ENCODE data around the gene TNFSF12. TPM values are rescaled to one million over a fixed set of nuclear protein-coding genes. Genes with fewer than 3 reads are reported as not detected.

The TNFSF12 gene
- total RNA-seq, 1 experiment from 2014 or later, result not detected

GRCh38 chr17:7509937-7510336, 38.9 kb upstream of the TNFSF12 start:
- Histone ChIP-seq H3K4me2 (ENCODE audit: low read depth, low read length, poor library complexity, severe bottlenecking) (no peak overlapping the region), H3K36me3 (ENCODE audit: insufficient read depth, low read length) (peaks cover 33% of the 10 kb centered on the region)

DNA sequence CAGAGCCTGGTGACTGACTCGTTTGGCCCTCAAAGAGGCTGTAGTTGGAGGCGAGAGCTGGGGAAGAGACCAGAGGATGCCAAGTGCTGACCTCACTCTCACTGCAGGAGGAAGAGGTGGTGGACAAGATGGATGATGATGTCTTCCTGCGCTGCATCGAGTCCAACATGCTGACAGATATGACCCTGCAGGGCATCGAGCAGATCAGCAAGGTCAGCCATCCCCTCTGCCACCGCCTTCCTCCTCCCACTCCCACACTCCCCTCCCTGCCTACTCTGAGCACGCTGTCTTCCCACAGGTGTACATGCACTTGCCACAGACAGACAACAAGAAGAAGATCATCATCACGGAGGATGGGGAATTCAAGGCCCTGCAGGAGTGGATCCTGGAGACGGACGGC, 37.8 kb upstream of the TNFSF12 start:
- Histone ChIP-seq H2AFZ (ENCODE audit: low read length) (no peak overlapping the region), H3K9me2 (replicated peaks; ENCODE audit: insufficient read depth, low read length) (no peaks in the 10 kb centered on the region), H3K79me2 (ENCODE audit: low read length) (no peaks in the 10 kb centered on the region), H3K9ac (ENCODE audit: low read length) (no peak overlapping the region), H3K4me1 (ENCODE audit: low read length) (no peaks in the 10 kb centered on the region), H3K9me3 (ENCODE audit: low read length) (no peaks in the 10 kb centered on the region), H3K27ac (ENCODE audit: low read length) (no peak overlapping the region), H3K4me2 (ENCODE audit: low read depth, low read length, poor library complexity, severe bottlenecking) (no peak overlapping the region), H4K20me1 (ENCODE audit: insufficient read depth, low read depth, low read length) (peaks cover 3% of the 10 kb centered on the region; the same call in 1 of the 2 replicates), H3K36me3 (ENCODE audit: insufficient read depth, low read length) (peaks cover 26% of the 10 kb centered on the region), H3K4me3 (ENCODE audit: low read length) (no peak overlapping the region), H3K27me3 (ENCODE audit: low read length) (no peaks in the 10 kb centered on the region)
- DNase-seq, result no peak

More at GRCh38 chr17:7509937-7510336, 38.9 kb upstream of the TNFSF12 start:
- no peaks in the 10 kb centered on the region for H3K9me2 ChIP-seq (replicated peaks; ENCODE audit: insufficient read depth, low read length)
- H3K27me3 ChIP-seq (ENCODE audit: low read length), result no peaks in the 10 kb centered on the region
- no peak overlapping the region for H3K27ac ChIP-seq (ENCODE audit: low read length)
- H3K79me2 ChIP-seq (ENCODE audit: low read length), result no peaks in the 10 kb centered on the region
- H3K4me3 ChIP-seq (ENCODE audit: low read length), result no peak overlapping the region
- DNase-seq, result no peak
- no peaks in the 10 kb centered on the region for H3K4me1 ChIP-seq (ENCODE audit: low read length)
- no peaks in the 10 kb centered on the region for H3K9me3 ChIP-seq (ENCODE audit: low read length)
- no peak overlapping the region for H2AFZ ChIP-seq (ENCODE audit: low read length)
- no peak overlapping the region for H3K9ac ChIP-seq (ENCODE audit: low read length)
- peaks cover 3% of the 10 kb centered on the region; the same call in 1 of the 2 replicates for H4K20me1 ChIP-seq (ENCODE audit: insufficient read depth, low read depth, low read length)

DNA sequence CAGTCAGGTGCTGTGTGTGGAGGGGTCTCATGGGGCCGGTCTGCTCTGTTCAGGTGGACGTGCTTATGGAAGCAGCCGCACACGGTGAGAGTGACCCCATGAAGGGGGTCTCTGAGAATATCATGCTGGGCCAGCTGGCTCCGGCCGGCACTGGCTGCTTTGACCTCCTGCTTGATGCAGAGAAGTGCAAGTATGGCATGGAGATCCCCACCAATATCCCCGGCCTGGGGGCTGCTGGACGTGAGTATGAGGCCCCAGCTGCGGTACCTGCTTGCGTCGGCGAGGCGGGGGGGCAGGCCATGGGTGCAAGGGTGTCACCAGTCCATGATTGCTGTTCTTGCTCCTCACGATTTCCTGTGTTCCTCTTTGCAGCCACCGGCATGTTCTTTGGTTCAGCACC, 36.8 kb upstream of the TNFSF12 start:
- no peaks in the 10 kb centered on the region for H3K9me3 ChIP-seq (ENCODE audit: low read length)
- peaks cover 19% of the 10 kb centered on the region for H3K36me3 ChIP-seq (ENCODE audit: insufficient read depth, low read length)
- H3K4me1 ChIP-seq (ENCODE audit: low read length), result no peaks in the 10 kb centered on the region
- no peak overlapping the region for H3K27ac ChIP-seq (ENCODE audit: low read length)
- no peaks in the 10 kb centered on the region for H3K27me3 ChIP-seq (ENCODE audit: low read length)
- H3K79me2 ChIP-seq (ENCODE audit: low read length), result no peaks in the 10 kb centered on the region
- H3K4me2 ChIP-seq (ENCODE audit: low read depth, low read length, poor library complexity, severe bottlenecking), result no peak overlapping the region
- no peaks in the 10 kb centered on the region for H3K9me2 ChIP-seq (replicated peaks; ENCODE audit: insufficient read depth, low read length)
- no peak for DNase-seq
- no peak overlapping the region for H3K4me3 ChIP-seq (ENCODE audit: low read length)
- H2AFZ ChIP-seq (ENCODE audit: low read length), result no peak overlapping the region
- H4K20me1 ChIP-seq (ENCODE audit: insufficient read depth, low read depth, low read length), result no peaks in the 10 kb centered on the region
- H3K9ac ChIP-seq (ENCODE audit: low read length), result no peak overlapping the region

- Histone ChIP-seq H3K27me3 (ENCODE audit: low read length) (no peaks in the 10 kb centered on the region), H3K27ac (ENCODE audit: low read length) (no peak overlapping the region), H4K20me1 (ENCODE audit: insufficient read depth, low read depth, low read length) (no peaks in the 10 kb centered on the region), H3K4me2 (ENCODE audit: low read depth, low read length, poor library complexity, severe bottlenecking) (no peak overlapping the region), H2AFZ (ENCODE audit: low read length) (no peak overlapping the region), H3K9me2 (replicated peaks; ENCODE audit: insufficient read depth, low read length) (no peaks in the 10 kb centered on the region), H3K9me3 (ENCODE audit: low read length) (no peaks in the 10 kb centered on the region), H3K9ac (ENCODE audit: low read length) (no peak overlapping the region), H3K4me3 (ENCODE audit: low read length) (no peak overlapping the region), H3K36me3 (ENCODE audit: insufficient read depth, low read length) (peaks cover 15% of the 10 kb centered on the region), H3K4me1 (ENCODE audit: low read length) (no peaks in the 10 kb centered on the region), H3K79me2 (ENCODE audit: low read length) (no peaks in the 10 kb centered on the region)
- DNase-seq, result no peak
Measured at GRCh38 chr17:7512824-7513540, 35.9 kb upstream of the TNFSF12 start.

DNA sequence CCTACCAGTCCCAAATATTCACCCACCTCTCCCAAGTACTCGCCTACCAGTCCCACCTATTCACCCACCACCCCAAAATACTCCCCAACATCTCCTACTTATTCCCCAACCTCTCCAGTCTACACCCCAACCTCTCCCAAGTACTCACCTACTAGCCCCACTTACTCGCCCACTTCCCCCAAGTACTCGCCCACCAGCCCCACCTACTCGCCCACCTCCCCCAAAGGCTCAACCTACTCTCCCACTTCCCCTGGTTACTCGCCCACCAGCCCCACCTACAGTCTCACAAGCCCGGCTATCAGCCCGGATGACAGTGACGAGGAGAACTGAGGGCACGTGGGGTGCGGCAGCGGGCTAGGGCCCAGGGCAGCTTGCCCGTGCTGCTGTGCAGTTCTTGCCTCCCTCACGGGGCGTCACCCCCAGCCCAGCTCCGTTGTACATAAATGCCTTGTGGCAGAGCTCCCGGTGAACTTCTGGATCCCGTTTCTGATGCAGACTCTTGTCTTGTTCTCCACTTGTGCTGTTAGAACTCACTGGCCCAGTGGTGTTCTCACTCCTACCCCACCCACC, 34.9 kb upstream of the TNFSF12 start:
- H3K27ac ChIP-seq (ENCODE audit: low read length), result no peak overlapping the region
- no peak overlapping the region for H3K4me3 ChIP-seq (ENCODE audit: low read length)
- H3K79me2 ChIP-seq (ENCODE audit: low read length), result no peaks in the 10 kb centered on the region
- no peaks in the 10 kb centered on the region for H3K9me2 ChIP-seq (replicated peaks; ENCODE audit: insufficient read depth, low read length)
- no peak overlapping the region for H2AFZ ChIP-seq (ENCODE audit: low read length)
- no peaks in the 10 kb centered on the region for H3K9me3 ChIP-seq (ENCODE audit: low read length)
- no peaks in the 10 kb centered on the region for H4K20me1 ChIP-seq (ENCODE audit: insufficient read depth, low read depth, low read length)
- no peak overlapping the region for H3K9ac ChIP-seq (ENCODE audit: low read length)
- H3K27me3 ChIP-seq (ENCODE audit: low read length), result no peaks in the 10 kb centered on the region
- no peak for DNase-seq
- no peaks in the 10 kb centered on the region for H3K4me1 ChIP-seq (ENCODE audit: low read length)
- peaks cover 14% of the 10 kb centered on the region for H3K36me3 ChIP-seq (ENCODE audit: insufficient read depth, low read length)
- H3K4me2 ChIP-seq (ENCODE audit: low read depth, low read length, poor library complexity, severe bottlenecking), result no peak overlapping the region

- no peaks in the 10 kb centered on the region for H4K20me1 ChIP-seq (ENCODE audit: insufficient read depth, low read depth, low read length)
- H3K4me1 ChIP-seq (ENCODE audit: low read length), result no peaks in the 10 kb centered on the region
- no peaks in the 10 kb centered on the region for H3K9me2 ChIP-seq (replicated peaks; ENCODE audit: insufficient read depth, low read length)
- H3K36me3 ChIP-seq (ENCODE audit: insufficient read depth, low read length), result peaks cover 10% of the 10 kb centered on the region
- no peak overlapping the region for H3K9ac ChIP-seq (ENCODE audit: low read length)
- no peak for DNase-seq
- no peak overlapping the region for H3K4me3 ChIP-seq (ENCODE audit: low read length)
- H3K27ac ChIP-seq (ENCODE audit: low read length), result no peak overlapping the region
- H2AFZ ChIP-seq (ENCODE audit: low read length), result no peak overlapping the region
- no peaks in the 10 kb centered on the region for H3K79me2 ChIP-seq (ENCODE audit: low read length)
- no peak overlapping the region for H3K4me2 ChIP-seq (ENCODE audit: low read depth, low read length, poor library complexity, severe bottlenecking)
- no peaks in the 10 kb centered on the region for H3K9me3 ChIP-seq (ENCODE audit: low read length)
- no peaks in the 10 kb centered on the region for H3K27me3 ChIP-seq (ENCODE audit: low read length)
Measured at GRCh38 chr17:7515911-7516610, 32.8 kb upstream of the TNFSF12 start.

- Histone ChIP-seq H2AFZ (ENCODE audit: low read length) (no peak overlapping the region), H3K36me3 (ENCODE audit: insufficient read depth, low read length) (no peaks in the 10 kb centered on the region), H3K4me1 (ENCODE audit: low read length) (no peaks in the 10 kb centered on the region), H3K4me3 (ENCODE audit: low read length) (no peak overlapping the region), H3K9me2 (replicated peaks; ENCODE audit: insufficient read depth, low read length) (no peaks in the 10 kb centered on the region), H3K9me3 (ENCODE audit: low read length) (no peaks in the 10 kb centered on the region), H4K20me1 (ENCODE audit: insufficient read depth, low read depth, low read length) (no peaks in the 10 kb centered on the region), H3K27ac (ENCODE audit: low read length) (no peak overlapping the region), H3K4me2 (ENCODE audit: low read depth, low read length, poor library complexity, severe bottlenecking) (no peak overlapping the region), H3K79me2 (ENCODE audit: low read length) (no peaks in the 10 kb centered on the region), H3K27me3 (ENCODE audit: low read length) (no peaks in the 10 kb centered on the region), H3K9ac (ENCODE audit: low read length) (no peak overlapping the region)
- peak; percentile 56 for DNase-seq
Measured at GRCh38 chr17:7523033-7523432, 25.8 kb upstream of the TNFSF12 start.

DNA sequence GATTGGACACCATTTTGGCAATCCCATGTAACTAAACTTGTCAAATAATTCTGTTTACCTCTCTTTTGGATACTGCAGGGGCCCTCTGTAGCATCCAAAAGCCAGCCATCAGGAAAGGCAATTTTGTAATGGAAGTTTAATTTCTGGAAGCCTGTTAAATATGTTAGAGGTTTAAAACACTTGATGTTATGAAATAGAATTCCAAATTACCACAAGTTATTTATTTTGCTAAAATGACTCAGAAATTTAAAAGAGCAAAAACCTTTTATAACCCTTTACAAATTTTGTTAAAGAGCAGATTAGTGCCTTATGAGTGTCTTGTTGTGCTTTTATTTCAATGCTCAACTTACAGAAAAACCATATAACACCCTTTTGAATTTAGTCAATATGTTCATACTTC, 20.0 kb upstream of the TNFSF12 start:
- Histone ChIP-seq H3K9me2 (replicated peaks; ENCODE audit: insufficient read depth, low read length) (no peaks in the 10 kb centered on the region), H3K79me2 (ENCODE audit: low read length) (no peaks in the 10 kb centered on the region), H3K27ac (ENCODE audit: low read length) (no peak overlapping the region), H3K4me3 (ENCODE audit: low read length) (no peak overlapping the region), H3K4me1 (ENCODE audit: low read length) (no peaks in the 10 kb centered on the region), H3K4me2 (ENCODE audit: low read depth, low read length, poor library complexity, severe bottlenecking) (no peak overlapping the region), H3K9ac (ENCODE audit: low read length) (no peak overlapping the region), H4K20me1 (ENCODE audit: insufficient read depth, low read depth, low read length) (no peaks in the 10 kb centered on the region), H3K9me3 (ENCODE audit: low read length) (peaks cover 7% of the 10 kb centered on the region), H3K36me3 (ENCODE audit: insufficient read depth, low read length) (no peaks in the 10 kb centered on the region), H3K27me3 (ENCODE audit: low read length) (no peaks in the 10 kb centered on the region), H2AFZ (ENCODE audit: low read length) (no peak overlapping the region)
- DNase-seq, result no peak

Data from Karpas-422 (cell line).